ENCODE results near the gene EEF2.
"Not testable (repeated sequence)": the region's sequence is repeated elsewhere in the genome, so short reads cannot be mapped to it uniquely, and the experiment has no call there.

EEF2 gene

GRCh38 chr19:4014541-4015491 lies 29.6 kb upstream of the EEF2 start:
- DNase-seq (ENCODE audit: low read depth), result peak; percentile 43

- no peak for DNase-seq (ENCODE audit: low read depth)
Observed at GRCh38 chr19:4013886-4014540, 28.8 kb upstream of the EEF2 start.

GRCh38 chr19:4012975-4013634 lies 27.8 kb upstream of the EEF2 start:
- no peak for DNase-seq (ENCODE audit: low read depth)

GRCh38 chr19:4012092-4012974 lies 27.1 kb upstream of the EEF2 start:
- DNase-seq (ENCODE audit: low read depth), result no peak

- DNase-seq (ENCODE audit: low read depth), result not testable (repeated sequence)
Observed at GRCh38 chr19:4011430-4011829, 26.2 kb upstream of the EEF2 start.

GRCh38 chr19:4010808-4011110 lies 25.5 kb upstream of the EEF2 start:
- no peak for DNase-seq (ENCODE audit: low read depth)

- DNase-seq (ENCODE audit: low read depth), result no peak
Observed at GRCh38 chr19:4009990-4010807, 24.9 kb upstream of the EEF2 start.

GRCh38 chr19:4007836-4008539 lies 22.7 kb upstream of the EEF2 start:
- no peak for DNase-seq (ENCODE audit: low read depth)

- DNase-seq (ENCODE audit: low read depth), result peak; percentile 97
Observed at GRCh38 chr19:4007021-4007835, 22.0 kb upstream of the EEF2 start, which contains the start of gene PIAS4. PIAS4 (plus strand) TSS chr19:4007736; CDS start chr19:4007761, 25 bp downstream.

- DNase-seq (ENCODE audit: low read depth), result not testable (repeated sequence)
Observed at GRCh38 chr19:4005436-4005835, 20.2 kb upstream of the EEF2 start.

- DNase-seq (ENCODE audit: low read depth), result not testable (repeated sequence)
Observed at GRCh38 chr19:4000798-4001197, 15.5 kb upstream of the EEF2 start.

- DNase-seq (ENCODE audit: low read depth), result not testable (repeated sequence)
Observed at GRCh38 chr19:3998667-3999412, 13.6 kb upstream of the EEF2 start.

- DNase-seq (ENCODE audit: low read depth), result no peak
Observed at GRCh38 chr19:3995607-3996006, 10.3 kb upstream of the EEF2 start.

GRCh38 chr19:3990815-3991117 lies 5.5 kb upstream of the EEF2 start:
- DNase-seq (ENCODE audit: low read depth), result no peak

- DNase-seq (ENCODE audit: low read depth), result peak; percentile 87
Observed at GRCh38 chr19:3987619-3988371, 2.5 kb upstream of the EEF2 start.

- no peak for DNase-seq (ENCODE audit: low read depth)
Observed at GRCh38 chr19:3986260-3987041, 1.2 kb upstream of the EEF2 start.

GRCh38 chr19:3985643-3986259 lies 488 bp upstream of the EEF2 start:
- DNase-seq (ENCODE audit: low read depth), result no peak

Measured in activated T-cell treated with anti-CD3 and anti-CD28 coated beads for 48 hours (primary cell).